DND-41 (cell line): ENCODE data around the gene EEFSEC.

Source experiments
- ATAC-seq: fragments of 200-7000 bp; cut with Tn5 transposase; 3 replicates; pipeline ENCODE4 v1.9.1; 2021; ENCODE audit warnings: low read depth; ENCODE audit not compliant: insufficient read depth
- DNase-seq: peaks from one replicate; pipeline ENCODE4 v3.0.0-alpha.2; 2020
- H2AFZ ChIP-seq: 2 replicates; pipeline ENCODE4 v1.6.0; 2012; ENCODE audit warnings: low read depth, low read length
- H3K27ac ChIP-seq: 2 replicates; pipeline ENCODE4 v1.5.1; 2012; ENCODE audit warnings: low read length, inconsistent platforms
- H3K27me3 ChIP-seq: fragments of 200-600 bp; sonication (generic); 2 replicates; pipeline ENCODE4 v1.6.0; 2012; ENCODE audit warnings: low read length, mild to moderate bottlenecking, inconsistent platforms; ENCODE audit not compliant: insufficient read depth, poor library complexity
- H3K36me3 ChIP-seq: 2 replicates; pipeline ENCODE4 v1.5.1; 2012; ENCODE audit warnings: low read length, inconsistent platforms; ENCODE audit not compliant: insufficient read depth
- H3K4me1 ChIP-seq: 2 replicates; pipeline ENCODE4 v1.5.1; 2012; ENCODE audit warnings: mild to moderate bottlenecking, low read length; ENCODE audit not compliant: insufficient read depth
- H3K4me2 ChIP-seq: 2 replicates; pipeline ENCODE4 v1.6.0; 2012; ENCODE audit warnings: mild to moderate bottlenecking, moderate library complexity, low read length, inconsistent platforms; ENCODE audit not compliant: insufficient read depth
- H3K4me3 ChIP-seq, 2 experiments: fragments of 200-600 bp in 1 of 2; shearing (Covaris generic) in 1 of 2; 2 replicates each; pipeline ENCODE4 v1.5.1; 2012 to 2016; ENCODE audit warnings: inconsistent platforms in 2 of 2, low read length in 2 of 2, mild to moderate bottlenecking in 2 of 2, low read depth in 1 of 2, moderate library complexity in 1 of 2
- H3K79me2 ChIP-seq: 2 replicates; pipeline ENCODE4 v1.6.0; 2012; ENCODE audit warnings: low read length, inconsistent platforms; ENCODE audit not compliant: insufficient read depth
- H3K9ac ChIP-seq: 2 replicates; pipeline ENCODE4 v1.6.0; 2012; ENCODE audit warnings: low read depth, mild to moderate bottlenecking, inconsistent platforms, low read length, moderate library complexity
- H3K9me3 ChIP-seq: 2 replicates; pipeline ENCODE4 v1.5.1; 2012; ENCODE audit warnings: low read length, moderate library complexity, mild to moderate bottlenecking, inconsistent platforms; ENCODE audit not compliant: insufficient read depth, severe bottlenecking
- H4K20me1 ChIP-seq: 2 replicates; pipeline ENCODE4 v1.6.0; 2012; ENCODE audit warnings: low read length; ENCODE audit not compliant: insufficient read depth
- CTCF ChIP-seq: IDR thresholded peaks from 2 replicates; pipeline ENCODE4 v1.5.1; 2012; ENCODE audit warnings: borderline replicate concordance, low read length, moderate library complexity, mild to moderate bottlenecking; ENCODE audit not compliant: poor library complexity, severe bottlenecking; ENCODE audit errors: extremely low read depth
- EZH2 ChIP-seq: IDR thresholded peaks from 3 replicates; pipeline ENCODE4 v1.6.1; 2012; ENCODE audit warnings: borderline replicate concordance, low read depth, mild to moderate bottlenecking, moderate library complexity, low read length, inconsistent platforms; ENCODE audit not compliant: severe bottlenecking

The EEFSEC gene

DNA sequence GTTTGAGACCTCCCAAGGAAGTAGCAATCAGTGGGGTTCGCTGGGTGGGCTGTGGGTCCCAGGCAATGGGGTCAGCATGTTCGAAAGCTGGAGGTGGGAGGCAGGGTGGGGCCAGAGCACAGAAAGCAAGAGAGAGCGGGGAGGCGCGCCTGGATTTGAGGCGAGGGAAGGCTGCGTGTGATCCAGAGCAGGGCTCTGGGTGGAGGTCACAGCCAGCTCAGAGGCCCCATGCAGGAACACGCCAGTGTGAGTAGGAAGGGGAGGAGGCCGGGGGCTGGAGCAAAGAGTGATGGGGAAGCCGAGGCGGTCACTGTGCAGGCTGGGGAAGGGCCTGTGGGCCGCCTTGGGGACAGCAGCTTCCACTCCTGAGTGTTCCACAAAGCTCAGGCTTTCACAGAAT, 304.7 kb downstream of the EEFSEC start:
- Histone ChIP-seq H3K4me1 (no peaks in the 10 kb centered on the region), H2AFZ (no peak overlapping the region)

More for the DNA sequence above, 304.7 kb downstream of the EEFSEC start:
- Histone ChIP-seq H3K27ac (no peak overlapping the region), H3K27me3 (no peaks in the 10 kb centered on the region), H4K20me1 (peaks cover 3% of the 10 kb centered on the region), H3K4me2 (no peak overlapping the region), H3K36me3 (no peaks in the 10 kb centered on the region), H3K79me2 (no peaks in the 10 kb centered on the region), H3K9me3 (no peaks in the 10 kb centered on the region), H3K9ac (no peak overlapping the region), H3K4me3 (no peak overlapping the region)
- TF ChIP-seq CTCF = no peak
- no peak for TF ChIP-seq EZH2
- ATAC-seq (no peak), DNase-seq (no peak)
